ENCODE measurements around the gene DNAJC12.
A peak's percentile ranks its signal among the peaks of the same experiment; 100 is the strongest.
"Not testable (repeated sequence)": the region's sequence is repeated elsewhere in the genome, so short reads cannot be mapped to it uniquely, and the experiment has no call there.

Gene DNAJC12

DNA sequence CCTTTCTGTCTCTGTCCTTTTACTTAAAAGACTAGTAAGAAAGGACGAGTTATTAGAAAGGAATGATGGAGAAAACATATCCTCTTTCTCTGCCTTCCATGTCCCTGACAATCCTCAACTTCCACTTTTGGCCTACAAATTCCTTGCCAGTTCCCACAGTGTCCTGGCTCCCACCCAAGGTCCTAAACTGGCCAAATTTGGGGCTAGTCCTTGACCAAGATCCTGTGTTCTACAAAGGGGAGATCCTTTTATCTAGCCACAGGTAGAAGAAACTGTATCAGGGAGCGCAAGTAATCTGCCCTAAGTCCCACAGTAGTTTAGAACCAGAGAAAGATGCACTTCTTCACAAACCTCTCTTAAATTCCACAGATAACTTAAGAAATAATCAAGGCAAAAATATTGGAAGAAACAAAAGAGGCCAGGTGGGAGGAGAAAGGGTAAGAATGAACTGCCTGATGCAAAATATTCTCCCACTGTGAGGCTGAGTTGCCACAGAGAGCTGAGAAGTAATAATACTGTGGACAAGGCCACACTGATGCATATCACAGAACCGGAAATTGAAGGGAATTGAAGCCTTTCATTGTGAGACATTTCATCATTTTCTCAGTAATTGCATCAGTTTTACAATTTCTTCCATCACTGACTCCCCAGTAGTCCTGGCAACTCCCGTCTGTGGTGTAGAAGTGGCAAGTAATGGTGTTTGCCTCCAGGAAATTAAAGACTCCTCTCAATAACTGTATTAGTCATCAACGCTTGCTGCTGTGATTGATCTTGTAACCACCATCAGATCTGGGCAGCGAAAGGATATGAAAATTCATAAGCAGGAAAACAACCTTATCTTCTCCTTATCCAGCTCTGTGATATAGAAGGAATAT lies 47.2 kb downstream of the DNAJC12 start:
- DNase-seq (ENCODE audit: low spot score) = peak; percentile 32

DNA sequence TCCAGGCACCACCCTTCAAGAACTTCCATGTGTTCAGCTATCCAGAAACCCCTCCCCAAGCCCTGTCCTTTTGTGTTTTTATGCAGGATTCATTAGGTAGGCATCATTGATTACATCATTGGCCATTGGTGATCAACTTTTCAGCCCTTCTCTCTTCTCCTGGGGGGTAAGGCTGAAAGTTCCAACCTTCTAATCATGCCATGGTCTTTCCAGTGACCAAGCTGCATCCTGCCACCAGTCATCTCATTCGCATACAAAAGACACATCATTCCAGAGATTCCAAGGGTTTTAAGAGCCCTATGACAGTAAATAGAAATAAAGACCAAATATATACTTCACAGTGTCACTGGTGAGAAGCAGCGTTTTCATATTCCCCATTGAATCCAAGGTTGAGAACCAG lies 48.2 kb downstream of the DNAJC12 start:
- no peak for DNase-seq (ENCODE audit: low spot score)

DNA sequence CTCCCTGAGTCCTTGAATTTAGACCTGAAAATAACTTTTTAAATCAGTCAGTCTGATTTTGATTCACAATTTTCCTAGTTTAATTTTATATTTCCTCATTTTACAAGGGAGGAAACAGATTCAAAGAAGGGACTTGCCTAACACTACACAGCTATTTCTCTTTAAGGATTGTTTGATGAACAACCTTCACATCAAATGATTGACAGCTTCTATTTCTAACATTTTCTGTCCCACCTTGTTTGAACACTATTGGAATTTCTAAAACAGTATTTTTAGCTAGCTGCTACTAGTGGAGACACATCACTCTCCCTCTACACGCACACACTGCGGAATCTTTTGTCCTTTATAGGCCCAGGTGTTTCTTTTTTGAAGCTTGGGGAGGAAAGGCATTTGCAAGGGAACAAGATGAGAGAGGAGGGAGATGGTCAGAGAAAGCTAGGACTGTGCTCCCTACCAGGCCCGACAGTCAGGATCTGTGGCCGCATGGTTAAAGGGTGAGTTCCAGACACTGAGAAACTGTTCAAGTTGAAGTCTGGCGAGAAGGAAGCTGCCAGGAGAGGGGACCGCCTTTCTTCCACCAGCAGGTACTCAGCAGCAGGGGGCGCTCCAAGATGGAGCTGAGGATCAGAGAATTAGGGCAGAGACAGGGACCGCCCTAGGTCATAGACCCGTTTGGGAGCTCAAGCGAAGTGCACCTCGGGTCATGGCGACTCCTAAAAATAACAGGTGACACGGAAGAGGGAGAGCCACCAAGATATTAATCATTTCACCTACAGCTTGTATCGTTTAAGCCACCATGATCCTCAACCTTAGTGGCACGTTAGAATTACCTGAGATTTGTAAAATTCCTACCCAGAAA lies 49.7 kb downstream of the DNAJC12 start:
- peak; percentile 64 for DNase-seq (ENCODE audit: low spot score)

DNA sequence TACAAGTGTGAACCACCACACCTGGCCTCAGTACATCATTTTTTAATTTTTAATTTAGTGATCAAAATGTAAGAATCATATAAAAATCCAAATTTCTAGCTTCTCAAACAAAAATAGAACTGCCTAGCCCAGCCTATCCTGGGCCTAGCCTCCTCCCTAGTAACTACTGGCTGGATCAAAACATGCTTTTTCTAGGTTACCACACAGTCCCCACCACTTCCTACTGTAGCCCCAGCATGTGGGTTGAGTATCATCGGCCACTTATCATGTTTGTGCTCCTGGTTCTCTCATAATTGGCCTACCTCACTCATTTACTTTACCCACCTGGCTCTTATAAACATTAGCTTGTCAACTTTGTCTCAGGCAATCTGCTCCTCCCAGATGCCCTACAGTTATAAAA lies 52.9 kb downstream of the DNAJC12 start:
- DNase-seq (ENCODE audit: low spot score) = no peak

DNA sequence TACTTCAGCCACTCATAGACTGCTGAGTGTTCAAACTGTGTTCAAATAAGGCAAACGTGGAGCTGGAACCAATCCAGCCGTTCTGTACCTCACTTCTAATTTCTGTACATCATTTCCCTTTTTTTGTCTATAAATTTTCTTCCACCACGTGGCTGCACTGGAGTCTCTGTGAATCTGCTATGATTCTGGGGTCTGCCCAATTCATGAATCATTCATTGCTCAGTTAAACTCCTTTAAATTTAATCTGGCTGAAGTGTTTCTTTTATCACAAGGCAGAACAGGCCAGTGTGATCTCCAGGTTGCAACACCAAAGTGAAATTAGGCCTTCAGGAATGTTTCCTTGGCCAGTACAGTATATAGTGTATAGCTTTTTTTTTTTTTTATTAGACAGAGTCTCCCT lies 53.5 kb downstream of the DNAJC12 start:
- no peak for DNase-seq (ENCODE audit: low spot score)

DNA sequence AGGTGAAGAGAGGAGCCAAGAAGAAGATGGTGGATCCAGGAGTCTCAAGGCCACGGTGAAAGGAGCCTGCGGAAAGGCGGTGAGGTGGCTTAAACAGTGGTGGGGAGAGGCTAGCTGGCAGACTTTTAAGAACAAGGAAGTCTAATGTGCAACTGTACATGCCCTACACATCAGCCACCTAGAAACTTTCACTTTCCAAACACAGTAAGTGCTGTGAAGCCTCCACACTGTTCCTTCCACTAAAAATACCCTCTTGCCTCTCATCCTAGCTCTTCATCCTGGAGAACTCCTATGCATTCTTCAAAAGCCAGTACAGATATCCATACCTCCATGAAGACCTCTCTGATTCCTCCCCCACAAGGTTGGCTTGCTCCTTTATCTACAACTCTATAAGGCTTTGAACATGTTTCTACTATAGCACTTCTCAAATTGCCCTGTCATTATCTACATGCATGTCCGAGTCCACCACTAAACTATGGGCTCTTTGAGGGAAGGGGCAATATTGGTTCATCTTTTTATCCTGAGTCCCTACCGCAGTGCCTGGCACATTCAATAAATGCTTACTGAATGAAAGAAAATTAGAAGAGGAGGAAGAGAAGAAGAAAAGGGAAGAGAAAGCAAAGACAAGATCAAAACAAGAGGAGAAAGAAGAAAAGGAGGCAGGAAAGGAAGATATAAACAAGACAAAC lies 54.2 kb downstream of the DNAJC12 start:
- no peak for DNase-seq (ENCODE audit: low spot score)

DNA sequence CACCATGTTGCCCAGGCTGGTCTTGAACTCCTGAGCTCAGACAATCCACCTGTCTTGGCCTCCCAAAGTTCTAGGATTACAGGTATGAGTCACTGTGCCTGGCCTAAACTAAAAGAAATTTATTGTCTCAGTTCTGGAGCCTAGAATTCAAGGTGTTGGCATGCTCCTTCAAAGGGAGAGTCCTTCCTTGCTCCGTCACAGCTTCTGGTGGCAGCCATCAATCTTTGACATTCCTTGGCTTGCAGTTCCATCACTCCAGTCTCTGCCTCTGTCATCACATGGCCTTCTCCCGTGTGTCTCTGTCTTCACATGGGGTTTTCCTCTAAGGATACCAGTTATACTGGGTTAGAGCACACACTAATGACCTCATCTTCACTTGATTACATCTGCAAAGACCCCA lies 55.5 kb downstream of the DNAJC12 start:
- no peak for DNase-seq (ENCODE audit: low spot score)

DNA sequence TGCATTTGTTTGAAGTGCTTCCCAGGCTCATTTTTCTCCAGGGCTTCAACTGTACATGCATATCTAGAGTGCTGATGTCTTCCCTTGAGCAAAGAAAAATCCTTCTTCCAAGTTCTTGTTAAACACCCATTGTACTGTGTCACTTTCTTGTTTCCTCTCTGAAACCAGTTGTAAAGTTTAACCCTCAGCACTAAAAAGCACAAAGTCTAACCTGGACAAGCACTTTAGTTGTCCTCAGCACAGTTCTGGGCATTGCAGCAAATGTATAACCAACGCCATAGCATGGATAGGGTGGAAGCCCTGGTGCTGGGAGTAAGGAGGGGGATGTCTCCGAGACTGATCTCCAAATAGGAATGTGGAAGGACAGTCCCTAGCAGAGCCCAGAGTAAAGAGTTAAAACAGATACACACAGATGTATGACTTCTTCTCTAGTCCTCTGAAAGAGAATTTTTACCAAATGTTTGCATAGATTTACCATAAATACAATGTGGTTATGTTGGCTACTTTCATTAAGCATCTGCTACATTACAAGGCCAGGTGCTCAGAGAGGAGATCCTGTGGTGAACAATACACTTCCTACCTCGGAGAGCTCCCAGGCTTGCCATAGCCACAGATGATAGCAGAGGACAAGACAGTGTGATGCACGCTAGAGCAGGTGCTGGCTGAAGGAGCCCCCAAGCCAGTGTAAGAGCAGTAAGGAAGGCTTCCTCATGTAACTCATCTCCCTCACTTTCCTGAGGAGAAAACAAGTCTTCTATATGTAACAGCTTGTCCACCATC lies 57.0 kb downstream of the DNAJC12 start:
- no peak for DNase-seq (ENCODE audit: low spot score)

DNA sequence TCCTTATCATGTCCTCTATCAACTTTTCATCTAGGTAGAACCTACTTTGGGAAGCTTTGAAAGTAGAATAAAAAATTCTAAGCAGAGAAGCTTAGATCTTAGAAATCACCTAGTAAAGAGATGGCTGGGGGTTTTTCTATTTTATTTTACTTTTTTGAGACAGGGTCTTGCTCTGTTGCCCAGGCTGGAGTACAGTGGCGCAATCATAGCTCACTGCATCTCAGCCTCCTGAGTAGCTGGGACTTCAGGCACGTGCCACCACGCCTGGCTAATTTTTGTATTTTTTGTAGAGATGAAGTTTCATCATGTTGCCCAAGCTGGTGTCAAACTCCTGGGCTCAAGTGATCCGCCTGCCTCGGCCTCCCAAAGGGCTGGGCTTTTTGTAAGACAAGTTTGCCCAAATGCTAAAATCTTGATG lies 57.8 kb downstream of the DNAJC12 start:
- not testable (repeated sequence) for DNase-seq (ENCODE audit: low spot score)

DNA sequence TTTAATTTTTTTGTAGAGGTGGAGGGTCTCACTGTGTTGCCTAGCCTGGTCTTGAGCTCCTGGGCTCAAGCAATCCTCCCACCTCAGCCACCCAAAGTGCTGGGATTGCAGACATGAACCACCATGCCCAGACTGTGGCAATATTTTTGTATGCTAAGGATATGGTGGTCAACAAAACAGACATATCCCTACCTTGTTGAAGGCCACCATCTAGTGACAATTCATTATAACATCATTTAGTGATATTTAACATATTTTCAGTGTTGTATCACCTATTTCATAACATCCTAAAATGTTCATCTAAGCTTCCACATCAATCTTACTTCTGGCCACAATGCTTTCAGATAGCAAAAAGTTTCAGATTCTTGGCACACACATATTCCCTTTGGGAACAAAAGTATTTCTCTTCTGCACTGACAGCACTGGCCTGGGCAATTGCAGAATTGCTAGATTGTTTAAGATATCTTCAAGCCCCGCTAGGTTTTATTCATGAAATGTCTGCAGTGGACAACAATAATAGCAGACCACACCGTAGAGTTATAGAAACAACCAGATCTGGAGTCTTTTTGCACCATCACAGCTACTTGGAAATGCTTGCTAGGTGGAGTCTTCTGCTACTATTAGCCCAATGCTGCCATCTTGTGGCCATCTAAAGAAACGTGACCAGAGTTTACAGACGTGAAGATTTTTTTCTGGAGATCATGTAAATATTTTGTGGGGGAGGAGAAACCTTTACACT lies 58.4 kb downstream of the DNAJC12 start:
- peak; percentile 73 for DNase-seq (ENCODE audit: low spot score)

DNA sequence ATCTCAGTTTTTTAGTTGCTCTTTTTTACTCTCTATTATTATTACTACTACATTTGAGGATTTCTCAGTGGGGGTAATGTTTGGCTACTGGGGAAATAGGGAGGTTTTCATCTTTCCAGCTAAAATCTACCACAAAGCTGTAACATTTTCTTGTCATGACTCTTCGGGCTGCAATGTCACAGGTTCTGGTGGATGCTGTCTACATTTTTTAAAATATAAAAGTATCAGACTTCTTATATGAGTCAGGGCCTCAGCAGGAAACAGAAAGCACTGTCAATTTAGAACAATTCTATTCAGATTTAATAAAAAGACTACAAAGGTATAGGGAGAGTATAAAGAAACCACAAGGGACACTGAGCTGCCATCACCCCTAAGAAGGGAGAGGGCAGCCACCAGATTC lies 61.6 kb downstream of the DNAJC12 start:
- DNase-seq (ENCODE audit: low spot score) = no peak

DNA sequence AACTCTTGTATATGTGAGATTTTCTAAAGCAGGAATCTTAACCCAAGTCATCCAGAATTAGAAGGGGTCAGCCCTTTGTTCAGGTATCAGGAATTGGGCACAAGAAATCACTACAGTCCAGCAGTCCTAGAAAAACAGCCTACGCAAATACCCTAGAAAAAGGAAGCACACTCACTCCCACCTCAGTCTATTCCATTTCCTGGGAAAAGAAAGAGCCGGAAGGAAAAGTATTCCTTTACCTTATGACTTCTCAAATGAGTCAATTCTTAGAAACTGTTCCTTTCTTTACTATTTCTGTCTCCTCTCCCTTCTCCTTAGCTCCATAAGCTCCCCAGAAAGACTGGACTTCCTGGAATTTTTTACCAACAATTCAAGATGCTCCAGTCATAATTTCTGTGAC lies 62.7 kb downstream of the DNAJC12 start:
- no peak for DNase-seq (ENCODE audit: low spot score)

DNA sequence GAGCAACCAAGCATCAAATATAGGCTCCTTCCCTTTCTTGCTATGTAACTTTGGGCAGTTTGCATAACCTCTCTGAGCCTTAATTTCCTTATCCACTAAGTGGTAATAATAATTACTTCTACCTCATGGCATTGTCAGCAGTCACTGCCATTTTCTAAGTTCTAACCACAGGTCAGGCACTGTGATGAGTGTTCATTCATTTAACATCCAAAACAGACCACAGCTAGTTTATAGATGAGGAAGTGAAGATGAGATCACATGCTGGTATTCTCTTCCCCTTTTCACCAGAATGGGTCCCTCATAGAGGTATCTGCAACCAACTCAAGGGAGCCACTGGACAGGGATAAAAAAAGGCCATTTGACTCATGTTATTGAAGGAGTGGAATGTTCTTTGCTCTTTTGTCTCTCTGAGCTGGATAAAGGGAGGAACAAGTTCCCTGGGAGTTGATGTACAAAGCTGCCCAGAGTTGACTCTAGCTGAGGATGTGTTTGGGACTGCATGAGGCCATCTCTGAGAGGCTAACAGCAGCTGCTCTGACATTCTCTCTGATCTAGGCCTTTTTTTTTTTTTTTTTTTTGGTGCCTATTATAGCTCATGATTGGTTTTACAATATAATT lies 65.0 kb downstream of the DNAJC12 start:
- no peak for DNase-seq (ENCODE audit: low spot score)

DNA sequence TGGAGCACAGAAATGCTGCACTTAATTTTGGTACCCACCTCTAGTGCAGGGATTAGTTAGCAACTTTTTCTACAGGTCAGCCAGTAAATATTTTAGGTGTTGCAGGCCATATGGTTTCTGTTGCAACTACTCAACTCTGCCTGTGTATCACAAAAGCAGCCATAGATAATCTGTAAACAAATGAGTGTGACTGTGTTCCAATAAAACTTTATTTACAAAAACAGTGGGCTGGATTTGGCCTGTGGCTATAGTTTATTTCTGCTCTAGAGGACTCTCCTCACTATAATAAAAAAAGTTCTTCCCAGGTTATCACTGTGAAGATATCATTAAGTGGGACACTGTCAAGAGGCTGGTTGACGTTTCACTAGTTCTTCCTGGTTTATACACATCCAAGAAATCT lies 65.8 kb downstream of the DNAJC12 start:
- no peak for DNase-seq (ENCODE audit: low spot score)

DNA sequence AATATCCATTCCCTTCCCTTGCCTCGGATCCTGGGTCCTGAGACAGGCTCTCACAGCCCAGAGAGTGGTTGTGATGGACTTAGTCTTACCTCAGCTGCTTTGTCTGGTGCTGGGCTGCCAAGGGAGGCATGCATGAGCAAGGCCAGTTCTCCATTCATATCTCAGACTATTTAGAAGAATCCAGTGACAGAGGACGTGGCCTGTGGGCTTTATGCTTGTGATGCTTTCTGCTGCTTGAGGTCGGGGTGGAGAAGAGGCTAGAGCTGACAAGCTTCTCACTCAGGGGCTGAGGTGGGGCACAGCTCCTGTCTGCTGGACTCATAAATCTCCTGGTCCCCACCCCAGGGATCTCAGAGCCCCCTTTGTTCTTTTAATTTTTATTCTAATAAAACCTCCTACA lies 66.8 kb downstream of the DNAJC12 start:
- no peak for DNase-seq (ENCODE audit: low spot score)

DNA sequence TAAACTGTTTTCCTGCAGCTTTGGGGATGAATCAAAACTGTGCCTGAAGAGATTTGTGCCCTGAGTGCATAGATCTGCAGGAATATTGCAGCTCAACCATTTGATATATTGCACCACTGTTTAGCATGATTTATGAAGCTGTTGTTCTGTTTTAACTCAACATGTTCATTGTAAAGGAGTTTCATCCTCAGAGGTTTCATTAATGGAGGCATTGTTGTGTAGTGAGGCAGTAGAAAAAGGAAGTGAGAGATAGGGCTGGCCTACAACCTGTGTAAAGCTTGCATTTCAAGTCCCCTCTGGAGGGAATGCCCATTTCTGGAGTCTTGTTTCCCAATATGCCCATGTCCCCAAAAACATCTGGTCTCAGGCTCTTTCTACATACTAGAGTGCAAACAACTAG lies 67.5 kb downstream of the DNAJC12 start:
- DNase-seq (ENCODE audit: low spot score) = no peak

DNA sequence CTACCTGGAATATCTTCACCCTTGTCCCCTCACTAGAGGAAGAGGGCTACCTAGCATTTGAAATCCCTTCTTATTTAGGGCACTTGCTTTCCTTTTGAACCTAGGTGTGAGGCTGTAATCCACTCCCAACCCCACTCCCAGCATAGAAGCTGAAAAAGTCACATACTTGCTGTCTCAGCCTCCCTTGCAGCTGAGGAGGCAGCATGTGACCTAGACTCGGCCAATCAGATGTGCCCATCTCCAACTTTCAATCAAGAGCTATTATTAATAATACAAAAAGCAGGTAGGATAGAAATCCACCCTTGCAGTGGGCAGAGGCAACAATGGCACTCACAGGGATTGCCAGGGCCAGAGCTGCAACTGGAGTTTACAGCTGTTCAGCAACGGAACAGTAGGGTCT lies 70.7 kb downstream of the DNAJC12 start:
- no peak for DNase-seq (ENCODE audit: low spot score)

DNA sequence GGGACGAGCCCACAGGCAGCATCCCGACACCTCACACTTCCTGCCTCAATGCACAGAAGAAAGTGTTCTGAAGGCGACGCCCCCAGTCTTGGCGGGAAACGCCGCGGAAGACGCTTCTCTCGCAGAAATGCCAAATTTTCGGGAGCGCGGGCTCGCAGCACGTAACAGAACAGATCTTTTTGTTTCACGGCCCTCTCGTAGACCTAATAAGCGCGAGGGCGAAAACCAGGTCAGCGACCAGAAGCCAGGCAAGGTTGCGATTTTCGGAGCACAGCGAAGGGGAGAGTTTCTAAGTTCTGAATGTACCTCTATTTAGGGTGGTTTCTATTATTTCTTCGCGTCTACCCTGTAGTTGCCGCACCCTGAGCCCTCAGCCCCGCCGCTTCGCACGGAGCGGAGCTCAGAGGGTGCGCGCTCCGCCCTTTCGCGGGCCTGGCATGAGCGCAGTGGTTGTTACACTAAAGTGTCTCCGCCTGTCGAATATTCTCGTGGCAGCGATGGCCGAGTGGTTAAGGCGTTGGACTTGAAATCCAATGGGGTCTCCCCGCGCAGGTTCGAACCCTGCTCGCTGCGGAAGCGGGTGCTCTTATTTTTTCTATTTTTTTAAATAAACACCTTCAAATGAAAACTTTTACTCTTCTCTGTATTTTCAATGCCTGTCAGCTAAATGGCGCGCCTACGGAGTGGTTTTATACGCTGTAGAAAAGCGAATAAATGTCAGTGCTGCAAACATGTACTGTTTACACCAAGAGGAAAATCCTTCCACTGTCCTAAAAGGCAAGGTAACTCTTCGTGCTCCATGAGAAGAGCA lies 73.8 kb downstream of the DNAJC12 start:
- DNase-seq (ENCODE audit: low spot score) = peak; percentile 90

DNA sequence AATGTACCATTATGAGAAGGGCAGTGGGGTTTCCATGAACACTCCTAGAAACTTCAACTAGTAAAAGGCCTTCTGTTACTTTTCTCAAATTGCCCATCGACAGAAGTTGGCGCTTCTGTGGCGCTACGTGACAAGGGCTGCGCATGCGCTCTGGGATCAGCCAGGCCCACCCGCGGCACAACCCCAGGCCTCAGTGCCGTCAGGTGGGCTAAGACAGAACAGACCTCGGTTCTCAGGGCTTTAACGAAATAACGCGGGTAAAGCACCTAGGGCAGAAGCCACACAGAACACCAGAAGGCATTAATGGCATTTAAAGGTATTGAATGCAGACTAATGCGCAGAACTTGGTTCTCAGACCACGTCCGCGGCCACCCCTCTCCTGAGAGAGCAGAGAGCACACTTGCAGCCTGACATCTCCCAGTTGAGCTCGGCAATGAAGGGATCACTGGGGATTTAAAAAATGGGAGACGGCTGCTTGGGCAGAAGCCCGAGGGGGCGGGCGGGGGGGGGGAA lies 74.4 kb downstream of the DNAJC12 start:
- DNase-seq (ENCODE audit: low spot score) = peak; percentile 80

DNA sequence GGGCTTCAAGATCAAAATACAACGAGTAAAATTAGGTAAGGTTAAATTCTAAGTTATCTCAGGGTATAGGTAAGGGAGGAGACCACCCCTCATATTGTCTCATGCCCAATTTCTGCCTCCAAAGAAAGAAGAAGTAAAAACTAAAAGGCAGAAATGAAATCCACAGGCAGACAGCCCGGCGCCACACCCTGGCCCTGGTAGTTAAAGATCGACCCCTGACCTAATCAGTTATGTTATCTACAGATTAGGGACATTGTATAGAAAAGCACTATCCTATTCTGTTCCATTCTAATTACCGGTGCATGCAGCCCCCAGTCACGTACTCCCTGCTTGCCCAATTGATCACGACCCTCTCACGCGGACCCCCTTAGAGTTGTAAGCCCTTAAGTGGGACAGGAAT lies 75.4 kb downstream of the DNAJC12 start:
- not testable (repeated sequence) for DNase-seq (ENCODE audit: low spot score)

Measured in AG20443 (cell line).